Measurements from ENCODE around the gene MELTF.

Gene MELTF

GRCh38 chr3:197008436-197009209 lies 21.0 kb downstream of the MELTF start:
- DNase-seq, result no peak

GRCh38 chr3:197007953-197008352 lies 21.7 kb downstream of the MELTF start:
- no peak for DNase-seq

- DNase-seq, result no peak
Observed at GRCh38 chr3:197007296-197007940, 22.2 kb downstream of the MELTF start.

DNA sequence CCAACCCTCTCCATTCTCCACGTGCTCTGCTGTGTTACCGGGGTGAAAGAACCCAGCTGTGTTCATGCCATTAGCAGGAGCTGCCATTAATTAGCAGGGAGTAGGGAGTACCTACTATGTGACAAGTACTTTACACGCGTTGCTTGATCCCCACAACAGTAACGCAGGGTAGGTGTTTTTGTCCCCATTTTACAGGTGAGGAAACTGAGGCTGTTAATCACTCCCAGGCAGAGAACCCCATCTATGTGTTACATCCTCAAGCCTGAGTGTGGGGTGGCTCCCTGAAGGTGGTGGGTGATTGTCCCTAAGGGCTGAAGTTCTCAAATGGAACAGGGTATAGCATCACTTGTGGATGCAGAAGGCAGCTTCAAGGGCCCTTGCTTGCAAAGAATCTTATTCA lies 22.8 kb downstream of the MELTF start:
- no peak for DNase-seq

DNA sequence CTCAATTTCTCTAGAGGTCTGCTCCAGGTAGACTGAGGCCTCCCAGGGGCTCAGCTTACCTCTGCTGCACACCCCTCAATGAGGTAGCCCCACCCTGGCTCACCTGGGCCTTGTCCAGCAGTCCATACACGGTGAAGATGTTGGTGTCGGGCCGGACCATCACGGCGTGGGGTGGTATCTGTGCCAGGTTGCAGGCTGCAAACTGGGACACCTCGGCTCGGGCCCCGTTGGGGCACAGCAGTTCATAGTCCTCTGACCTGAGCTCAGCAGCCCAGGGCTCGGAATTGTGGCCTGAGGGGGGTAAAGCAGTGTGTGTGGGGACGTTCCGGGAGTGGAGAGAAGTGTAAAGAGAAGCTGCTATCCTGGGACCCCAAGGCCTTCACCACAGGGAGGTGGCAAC lies 23.2 kb downstream of the MELTF start:
- no peak for DNase-seq

DNA sequence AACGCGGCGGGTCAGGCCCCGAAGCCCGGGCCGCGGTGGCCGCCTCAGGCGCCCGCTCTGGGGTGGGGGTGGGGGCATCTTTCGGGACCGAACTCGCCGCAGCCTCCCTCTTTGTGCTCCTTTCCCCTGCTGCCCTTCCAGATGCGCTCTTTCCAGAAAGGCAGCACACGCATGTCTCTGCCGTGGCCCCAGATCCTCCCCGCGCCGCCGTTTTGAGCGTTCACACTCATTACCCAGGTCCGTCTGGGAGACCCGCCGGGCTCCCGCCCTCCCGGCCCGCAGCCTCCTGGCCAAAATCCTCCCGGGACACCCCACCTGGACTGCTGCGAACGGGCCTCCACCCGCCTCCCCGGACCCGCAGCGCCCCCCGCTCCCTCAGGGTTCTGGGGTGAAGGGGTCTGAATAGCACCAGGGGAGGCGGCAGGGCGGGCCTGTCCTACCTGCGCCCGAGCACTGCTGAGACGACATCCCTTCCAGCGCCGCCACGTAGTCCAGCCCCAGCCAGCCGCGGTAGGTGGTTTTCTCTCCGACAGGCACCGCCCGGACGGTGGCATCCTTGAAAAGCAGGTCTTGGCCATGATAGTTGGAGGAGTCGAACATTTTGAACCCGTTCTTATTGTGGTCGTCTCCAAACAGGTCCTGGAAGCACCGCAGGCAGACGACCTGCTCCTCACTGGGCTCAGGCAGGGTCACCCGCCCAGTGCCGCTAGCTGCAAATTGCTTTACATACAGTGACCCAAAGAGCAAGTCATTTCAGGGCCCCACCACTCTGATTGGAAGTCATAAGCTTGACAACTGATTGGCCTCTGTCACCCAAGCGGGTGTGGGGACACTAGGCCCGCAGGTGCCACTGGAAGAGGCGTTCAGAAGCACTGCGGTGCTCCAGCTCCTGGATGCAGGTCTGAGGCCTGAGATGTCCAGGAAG lies 25.9 kb downstream of the MELTF start:
- DNase-seq, result peak; percentile 69

DNA sequence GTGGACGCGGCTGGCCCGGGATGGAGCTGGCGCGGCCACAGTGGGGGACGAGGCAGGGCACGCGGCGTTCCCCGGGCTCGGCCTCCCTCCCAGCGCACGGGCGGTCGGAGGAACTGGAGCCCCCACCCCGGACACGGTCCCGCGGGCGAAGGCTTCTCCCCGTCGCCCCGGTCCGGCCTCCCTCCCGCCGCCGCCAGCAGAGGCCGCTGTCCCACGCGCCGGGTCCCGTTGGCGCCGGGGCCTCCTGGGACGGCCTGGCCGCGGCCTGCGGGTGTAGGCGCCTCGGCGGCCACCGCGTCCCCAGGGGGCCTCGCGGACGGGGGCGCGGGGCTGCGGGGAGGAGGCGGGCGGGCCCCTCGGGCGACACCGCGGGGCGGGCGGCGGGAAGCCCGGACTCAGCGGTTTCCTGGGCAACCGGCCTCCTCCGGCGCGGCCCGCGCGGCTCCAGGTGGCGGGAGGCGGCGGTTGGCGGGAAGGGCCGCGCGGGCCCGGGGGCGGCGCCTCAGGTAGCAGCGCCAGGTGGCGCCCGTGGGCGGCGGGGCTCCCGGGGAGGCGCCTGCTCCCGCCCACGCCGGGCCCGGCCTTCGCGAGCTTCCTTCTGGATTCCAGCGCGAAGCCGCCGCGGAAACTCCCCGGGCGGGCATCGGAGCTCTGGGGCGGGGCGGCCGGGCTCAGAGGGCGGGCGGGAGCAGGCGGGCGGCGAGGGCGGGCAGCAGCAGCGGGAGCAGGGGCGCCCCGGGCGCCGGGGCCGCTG lies 26.7 kb downstream of the MELTF start:
- DNase-seq, result peak; percentile 85

- DNase-seq, result peak; percentile 67
Observed at GRCh38 chr3:197001972-197002700, 27.5 kb downstream of the MELTF start.

GRCh38 chr3:197001106-197001971 lies 28.3 kb downstream of the MELTF start:
- DNase-seq, result peak; percentile 43

GRCh38 chr3:197000211-197000610 lies 29.4 kb downstream of the MELTF start:
- DNase-seq, result peak; percentile 34

GRCh38 chr3:196998966-196999760 lies 30.5 kb downstream of the MELTF start:
- DNase-seq, result no peak

DNA sequence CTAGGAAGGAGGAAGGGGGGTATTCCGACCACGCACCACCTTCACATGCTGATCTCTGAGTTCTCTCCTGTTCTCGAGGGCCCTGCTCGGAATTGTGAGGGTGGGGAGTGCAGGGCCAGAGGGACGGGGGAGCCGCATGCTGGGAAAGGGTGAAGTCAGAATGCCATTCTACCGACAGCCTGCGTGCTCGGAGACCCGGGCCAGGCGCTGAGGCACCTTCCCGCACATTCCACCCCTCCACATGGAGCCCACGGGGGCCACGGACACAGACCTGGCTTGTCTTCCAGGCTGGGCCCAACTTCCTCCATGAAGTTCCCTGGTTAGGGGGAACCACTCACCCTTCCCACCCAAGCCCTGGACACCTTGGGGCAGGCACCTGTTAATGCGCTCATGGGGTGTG lies 32.3 kb downstream of the MELTF start:
- no peak for DNase-seq

DNA sequence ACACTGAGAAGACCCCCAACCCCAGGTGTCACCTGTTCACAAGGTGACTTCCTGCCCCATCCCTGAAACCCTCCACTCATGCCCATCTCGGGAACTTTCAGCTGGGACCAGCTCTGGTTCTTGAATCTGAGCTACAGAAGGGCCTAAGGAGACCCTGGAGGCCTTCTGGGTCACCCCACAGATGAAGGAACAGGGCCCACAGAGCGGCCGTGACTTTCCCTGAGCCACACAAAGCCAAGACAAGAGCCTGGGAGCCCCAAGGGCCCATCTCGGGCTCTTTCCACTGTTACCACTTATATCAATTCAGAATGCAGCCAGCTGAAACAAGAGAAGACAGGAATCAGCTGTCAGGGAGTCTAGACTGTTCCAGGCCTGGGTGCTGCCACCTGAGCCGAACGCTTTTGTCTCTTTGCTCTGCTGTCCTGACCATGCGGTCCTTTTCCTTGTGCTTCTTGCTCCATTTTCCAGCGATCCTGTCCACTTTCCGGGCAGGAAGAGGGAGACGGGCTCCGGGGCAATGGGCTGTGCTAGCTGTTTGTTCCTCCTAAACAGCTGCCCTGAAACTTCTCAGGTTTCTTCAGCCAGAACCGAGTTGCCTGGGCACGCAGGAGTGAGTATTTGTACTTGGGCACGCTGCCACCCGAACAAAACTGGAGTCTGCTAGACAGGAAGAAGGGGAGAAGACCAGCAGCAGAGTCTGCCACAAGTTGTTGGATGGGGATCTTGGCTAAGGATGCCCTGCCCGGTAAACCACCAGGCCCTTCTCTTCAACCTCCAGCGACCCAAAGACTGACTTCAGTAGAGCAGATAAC lies 33.0 kb downstream of the MELTF start:
- peak; percentile 39 for DNase-seq

DNA sequence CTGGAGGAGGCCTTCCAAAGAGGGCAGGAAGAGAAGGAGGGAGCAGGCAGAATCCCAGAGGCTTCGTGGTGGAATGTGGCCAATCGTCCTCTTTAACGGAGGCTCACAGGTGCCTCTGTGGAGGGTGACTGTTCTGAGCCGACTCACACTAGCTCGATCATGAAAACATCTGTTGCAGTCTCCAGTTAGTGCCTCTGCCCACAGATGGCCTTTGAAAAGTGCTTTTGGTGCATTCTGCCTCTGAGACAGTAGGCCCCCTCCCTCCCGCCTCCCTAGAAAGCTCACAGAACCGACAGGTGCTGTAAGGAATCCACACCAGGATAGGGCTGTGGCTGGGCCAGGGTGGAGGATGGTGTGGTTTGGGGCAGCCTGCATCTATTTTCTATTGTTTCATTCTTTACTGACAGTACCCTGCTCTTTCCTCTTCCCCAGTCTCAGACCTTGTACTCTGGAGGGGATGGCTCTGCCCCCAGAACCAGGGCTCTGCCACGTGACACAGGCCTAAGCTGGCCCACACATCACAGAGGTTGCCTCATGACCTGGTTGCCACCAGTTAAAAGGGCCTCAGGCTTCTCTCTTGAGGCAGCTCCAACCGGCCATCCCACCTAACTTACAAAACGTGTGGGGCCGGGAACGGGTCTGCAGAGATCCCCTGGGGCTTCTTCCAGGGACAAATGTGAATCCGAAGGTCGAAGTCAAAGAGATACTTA lies 33.8 kb downstream of the MELTF start:
- peak; percentile 33 for DNase-seq

GRCh38 chr3:196995027-196995426 lies 34.6 kb downstream of the MELTF start:
- DNase-seq, result no peak

GRCh38 chr3:196994056-196994455 lies 35.6 kb downstream of the MELTF start:
- DNase-seq, result peak; percentile 13

GRCh38 chr3:196992461-196993065 lies 37.1 kb downstream of the MELTF start:
- DNase-seq, result peak; percentile 16
